ENCODE results near the gene STMN3. TPM values are rescaled to one million over a fixed set of nuclear protein-coding genes. Genes with fewer than 3 reads are reported as not detected.
A peak's percentile ranks its signal among the peaks of the same experiment; 100 is the strongest.

The STMN3 gene
- total and polyA plus RNA-seq, 10 of the 15 experiments (the other 5 are each of a cell fraction or from before 2014, with no cell fraction given): 0.09 to 3.6 (median 1.4) TPM; not detected in 1

- Histone ChIP-seq H3K4me2 (ENCODE audit: control insufficient read depth, insufficient read depth) (no peak overlapping the region), H3K27ac (ENCODE audit: control insufficient read depth, insufficient read depth) (no peak overlapping the region), H3K9ac (ENCODE audit: control insufficient read depth, insufficient read depth, low read length) (no peak overlapping the region), H3K27me3 (replicated peaks in 1 of 2; ENCODE audit: control insufficient read depth in 2 of 2, insufficient read depth in 2 of 2, low read length in 1 of 2) (no peaks in the 10 kb centered on the region), H4K20me1 (ENCODE audit: control insufficient read depth, insufficient read depth) (no peaks in the 10 kb centered on the region), H3K4me3 (no peak overlapping the region), H3K9me3 (replicated peaks; ENCODE audit: control insufficient read depth, insufficient read depth, low read length) (no peaks in the 10 kb centered on the region), H2AFZ (ENCODE audit: control insufficient read depth, low read depth, low read length) (no peak overlapping the region), H3K4me1 (ENCODE audit: control insufficient read depth, insufficient read depth, low read length) (peaks cover 25% of the 10 kb centered on the region), H3K36me3 (ENCODE audit: control insufficient read depth in 2 of 2, insufficient read depth in 2 of 2, low read length in 1 of 2) (peaks cover 5 to 7% of the 10 kb centered on the region in 2 experiments; a peak in 3 of 4 replicates), H3K79me2 (ENCODE audit: control insufficient read depth, insufficient read depth, low read length) (peaks cover 13% of the 10 kb centered on the region)
- ChIA-PET POLR2A (no interaction called here), CTCF (no interaction called here), SMC1A (ENCODE audit: uncharacterized antibody, unreplicated experiment) (interaction anchor here (0.9 kb wide), 1 partner anchor 163 kb away, joined by 3 read pairs; the partner anchor contains the start of gene TPD52L2), RAD21 (ENCODE audit: unreplicated experiment) (interaction anchor here (0.5 kb wide), 1 partner anchor 27 kb away, joined by 4 read pairs; no protein-coding TSS in a partner anchor)
- no TSS peak for BruUV-seq (replicated peaks)
- in situ Hi-C loops (cut with MboI): no loop called here
- ATAC-seq: no peak
- intact Hi-C loops (cut with micrococcal nuclease; ENCODE audit: unreplicated experiment): no loop called here
- FAIRE-seq: no peak
- TF ChIP-seq SMC3 (IDR thresholded peaks at IDR 0.05; ENCODE audit: borderline replicate concordance, low read length): no peak
- no peak for TF ChIP-seq ZNF274 (IDR thresholded peaks at IDR 0.05; ENCODE audit: insufficient read depth, insufficient read length)
- peak; percentile 66 for TF ChIP-seq POLR2A (IDR thresholded peaks at IDR 0.05; ENCODE audit: low read depth, low read length)
- TF ChIP-seq TARDBP (IDR thresholded peaks at IDR 0.05; ENCODE audit: borderline replicate concordance): no peak
- no peak for TF ChIP-seq ZBTB11 (CRISPR knock-in tag; IDR thresholded peaks at IDR 0.05)
- TF ChIP-seq YY1 (IDR thresholded peaks at IDR 0.05; ENCODE audit: low read depth, low read length): no peak
- 92% methylated on average over 16 of the region's 16 CpGs for WGBS (ENCODE audit: insufficient coverage, insufficient replicate concordance, low lambda C conversion rate, missing lambda C conversion rate)
- DNase-seq (ENCODE audit: low read depth, low spot score): no peak
Measured at GRCh38 chr20:63702036-63702665, 48.9 kb upstream of the STMN3 start.
